Fibroblast of mammary gland (primary cell): ENCODE results near the gene RIMS4.

Source experiments
- DNase-seq: peaks from one replicate; pipeline ENCODE4 v3.0.0-alpha.2; 2010; ENCODE audit warnings: low read depth
- H3K4me3 ChIP-seq: 2 replicates; pipeline ENCODE4 v1.5.1; 2011; ENCODE audit warnings: low read depth, mild to moderate bottlenecking, low read length, moderate library complexity; ENCODE audit not compliant: control insufficient read depth
- CTCF ChIP-seq: conservative IDR thresholded peaks from 2 replicates; pipeline ENCODE4 v1.5.1; 2011; ENCODE audit warnings: low read depth, low read length, inconsistent platforms; ENCODE audit not compliant: control insufficient read depth, insufficient read depth

The RIMS4 gene

GRCh38 chr20:44732327-44732726, 78.0 kb downstream of the RIMS4 start:
- no peak overlapping the region for H3K4me3 ChIP-seq
- DNase-seq, result no peak
- TF ChIP-seq CTCF, result no peak

- no peak for TF ChIP-seq CTCF
- H3K4me3 ChIP-seq, result no peak overlapping the region
- DNase-seq, result no peak
These were observed 78.7 kb downstream of the RIMS4 start for GRCh38 chr20:44731657-44732056.

- H3K4me3 ChIP-seq, result no peak overlapping the region
- no peak for TF ChIP-seq CTCF
- DNase-seq, result peak; percentile 91
These were observed 79.9 kb downstream of the RIMS4 start for GRCh38 chr20:44730441-44730840.

- no peak overlapping the region for H3K4me3 ChIP-seq
- no peak for TF ChIP-seq CTCF
- peak; percentile 84 for DNase-seq
These were observed 81.4 kb downstream of the RIMS4 start for GRCh38 chr20:44728801-44729443.

GRCh38 chr20:44727651-44728050, 82.7 kb downstream of the RIMS4 start:
- DNase-seq, result no peak
- H3K4me3 ChIP-seq, result no peak overlapping the region
- TF ChIP-seq CTCF, result no peak

GRCh38 chr20:44727039-44727438, 83.3 kb downstream of the RIMS4 start:
- no peak for DNase-seq
- no peak for TF ChIP-seq CTCF

GRCh38 chr20:44725837-44726236, 84.5 kb downstream of the RIMS4 start:
- TF ChIP-seq CTCF, result no peak
- no peak overlapping the region for H3K4me3 ChIP-seq
- DNase-seq, result no peak

More at GRCh38 chr20:44727039-44727438, 83.3 kb downstream of the RIMS4 start:
- H3K4me3 ChIP-seq, result no peak overlapping the region
